Neuron (in vitro differentiated cells): ENCODE data around the gene SLC6A9.

Experiments
- H2AFZ ChIP-seq: one replicate; pipeline ENCODE4 v1.6.1; 2013; ENCODE audit warnings: low read depth, mild to moderate bottlenecking, inconsistent platforms, low read length, moderate library complexity
- H3K27me3 ChIP-seq: one replicate; pipeline ENCODE4 v1.6.1; 2013; ENCODE audit warnings: low read length; ENCODE audit not compliant: insufficient read depth
- H3K36me3 ChIP-seq: one replicate; pipeline ENCODE4 v1.6.1; 2013; ENCODE audit warnings: low read length; ENCODE audit not compliant: insufficient read depth
- H3K4me1 ChIP-seq: one replicate; pipeline ENCODE4 v1.6.1; 2013; ENCODE audit warnings: low read length; ENCODE audit not compliant: insufficient read depth
- H3K4me3 ChIP-seq: 2 replicates; pipeline ENCODE4 v1.5.1; 2013; ENCODE audit warnings: mild to moderate bottlenecking, low read length, moderate library complexity
- H3K9me3 ChIP-seq: one replicate; pipeline ENCODE4 v1.6.1; 2013; ENCODE audit warnings: low read length

Gene SLC6A9

DNA sequence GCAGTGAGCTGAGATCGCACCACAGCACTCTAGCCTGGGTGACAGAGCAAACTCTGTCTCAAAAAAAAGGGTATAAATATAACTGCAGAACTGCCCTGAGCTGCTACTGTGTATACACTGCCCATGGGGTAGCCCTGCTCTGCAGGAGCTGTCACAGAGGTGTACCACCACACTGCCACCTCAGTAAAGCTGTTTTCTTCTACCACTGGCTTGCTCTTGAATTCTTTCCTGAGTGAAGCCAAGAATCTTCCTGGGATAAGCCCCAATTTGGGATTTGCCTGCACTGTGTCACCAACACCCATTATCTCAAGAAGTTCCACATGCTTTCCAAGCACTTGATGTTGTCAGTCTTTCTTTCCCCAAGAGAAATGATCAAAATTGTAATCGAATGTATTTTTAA, 30.6 kb upstream of the SLC6A9 start:
- H3K27me3 ChIP-seq = peaks cover 6% of the 10 kb centered on the region
- no peaks in the 10 kb centered on the region for H3K36me3 ChIP-seq
- H2AFZ ChIP-seq = no peak overlapping the region

DNA sequence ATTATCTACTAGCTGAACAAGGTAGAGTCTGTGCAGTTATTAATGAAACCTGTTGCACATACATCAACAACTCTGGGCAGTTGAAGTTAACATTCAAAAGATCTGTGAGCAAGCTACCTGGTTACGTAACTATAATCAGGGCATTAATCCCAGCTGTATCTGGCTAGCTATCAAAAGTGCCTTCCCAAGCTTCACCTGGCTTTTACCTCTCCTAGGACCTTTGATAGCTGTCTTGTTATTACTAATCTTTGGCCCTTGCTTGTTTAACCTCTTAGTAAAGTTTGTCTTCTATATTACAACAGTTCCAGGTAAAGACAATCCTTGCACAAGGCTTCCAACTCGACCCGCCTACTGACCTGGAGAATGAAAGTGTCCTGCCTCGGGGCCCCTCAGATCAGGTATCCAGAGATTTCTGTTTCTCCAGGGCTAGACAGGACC, 29.6 kb upstream of the SLC6A9 start:
- H3K4me3 ChIP-seq = no peak overlapping the region
- no peaks in the 10 kb centered on the region for H3K4me1 ChIP-seq
- H3K36me3 ChIP-seq = no peaks in the 10 kb centered on the region
- H3K27me3 ChIP-seq = peaks cover 13% of the 10 kb centered on the region
- no peaks in the 10 kb centered on the region for H3K9me3 ChIP-seq
- H2AFZ ChIP-seq = no peak overlapping the region

More for the DNA sequence above, 30.6 kb upstream of the SLC6A9 start:
- no peak overlapping the region for H3K4me3 ChIP-seq
- H3K9me3 ChIP-seq = no peaks in the 10 kb centered on the region
- H3K4me1 ChIP-seq = no peaks in the 10 kb centered on the region

DNA sequence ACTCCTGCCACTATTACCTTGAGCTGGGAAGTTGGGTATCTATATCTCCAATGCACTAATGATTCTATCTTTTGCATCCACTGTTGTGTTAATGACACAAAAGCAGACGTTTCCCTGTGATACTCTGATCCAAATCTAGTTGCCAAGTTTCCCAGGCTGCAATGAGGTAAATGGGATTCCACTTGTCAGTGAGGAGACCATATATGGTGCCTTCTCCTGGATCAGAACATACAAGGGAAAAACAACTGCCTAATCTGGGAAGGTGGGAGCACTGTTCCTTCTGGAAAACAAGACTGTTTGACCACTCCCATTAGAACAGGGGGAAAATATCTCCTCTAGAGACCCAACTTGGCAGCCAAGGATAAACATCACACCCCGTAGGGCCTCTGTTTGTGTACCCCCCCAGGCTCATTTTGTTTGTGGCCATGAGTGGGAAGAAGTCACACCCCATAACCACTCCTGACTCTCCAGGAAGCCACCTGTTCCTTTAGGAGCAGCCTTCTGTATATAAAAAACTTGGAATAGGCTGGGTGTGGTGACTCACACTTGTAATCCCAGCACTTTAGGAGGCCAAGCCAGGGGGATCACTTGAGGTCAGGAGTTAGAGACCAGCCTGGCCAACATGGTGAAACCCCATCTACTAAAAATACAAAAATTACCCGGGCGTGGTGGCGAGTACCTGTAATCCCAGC, 28.5 kb upstream of the SLC6A9 start:
- Histone ChIP-seq H3K9me3 (no peaks in the 10 kb centered on the region), H3K27me3 (peaks cover 18% of the 10 kb centered on the region), H2AFZ (no peak overlapping the region), H3K4me3 (no peak overlapping the region), H3K4me1 (no peaks in the 10 kb centered on the region), H3K36me3 (no peaks in the 10 kb centered on the region)

- peaks cover 18% of the 10 kb centered on the region for H3K27me3 ChIP-seq
- no peaks in the 10 kb centered on the region for H3K36me3 ChIP-seq
- H2AFZ ChIP-seq = no peak overlapping the region
- H3K4me1 ChIP-seq = no peaks in the 10 kb centered on the region
- H3K9me3 ChIP-seq = no peaks in the 10 kb centered on the region
- H3K4me3 ChIP-seq = no peak overlapping the region
Measured at GRCh38 chr1:44059212-44059611, 27.9 kb upstream of the SLC6A9 start.

- Histone ChIP-seq H3K4me1 (no peaks in the 10 kb centered on the region), H2AFZ (no peak overlapping the region), H3K4me3 (no peak overlapping the region), H3K9me3 (no peaks in the 10 kb centered on the region), H3K36me3 (no peaks in the 10 kb centered on the region), H3K27me3 (peaks cover 18% of the 10 kb centered on the region)
Measured at GRCh38 chr1:44057293-44057692, 26.0 kb upstream of the SLC6A9 start.

DNA sequence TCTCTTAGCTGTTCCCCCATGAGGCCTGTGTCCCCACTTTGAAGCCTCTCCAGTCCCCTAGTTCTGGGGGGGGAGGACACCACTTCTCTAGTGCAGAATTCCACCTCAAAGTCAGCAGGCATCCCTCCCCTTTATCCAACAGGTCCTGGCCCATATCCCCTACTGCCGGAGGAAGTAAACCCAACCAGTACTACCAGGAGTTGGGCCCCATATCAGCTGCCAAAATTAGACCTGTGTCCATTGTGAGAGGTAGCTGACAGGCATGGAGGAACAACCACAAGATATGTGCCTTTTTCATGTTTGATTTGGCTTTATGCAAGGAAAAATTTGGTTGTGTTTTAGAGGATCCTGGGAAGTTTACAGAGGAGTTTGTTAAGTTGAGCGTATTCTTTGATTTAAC, 22.1 kb upstream of the SLC6A9 start:
- peaks cover 13% of the 10 kb centered on the region for H3K27me3 ChIP-seq
- no peak overlapping the region for H3K4me3 ChIP-seq
- H3K4me1 ChIP-seq = peaks cover under 1% of the 10 kb centered on the region
- no peak overlapping the region for H2AFZ ChIP-seq
- no peaks in the 10 kb centered on the region for H3K36me3 ChIP-seq
- no peaks in the 10 kb centered on the region for H3K9me3 ChIP-seq

DNA sequence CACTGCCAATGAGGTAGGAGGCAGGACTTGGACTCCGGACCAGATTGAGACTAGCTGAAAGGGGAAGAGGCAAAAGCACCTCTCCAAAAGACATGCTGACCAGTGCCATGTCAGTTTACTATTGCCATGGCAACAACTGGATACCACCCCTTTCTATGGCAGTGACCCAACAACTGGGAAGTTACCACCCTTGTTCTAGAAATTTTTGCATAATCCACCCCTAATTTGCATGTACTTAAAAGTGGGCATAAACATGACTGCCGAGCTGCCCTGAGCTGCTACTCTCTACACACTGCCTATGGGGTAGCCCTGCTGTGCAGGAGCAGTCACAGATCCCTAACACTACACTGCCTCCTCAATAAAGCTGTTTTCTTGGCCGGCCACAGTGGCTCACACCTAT, 19.0 kb upstream of the SLC6A9 start:
- no peaks in the 10 kb centered on the region for H3K36me3 ChIP-seq
- no peaks in the 10 kb centered on the region for H3K9me3 ChIP-seq
- H3K4me1 ChIP-seq = peaks cover 4% of the 10 kb centered on the region
- no peak overlapping the region for H3K4me3 ChIP-seq
- H2AFZ ChIP-seq = no peak overlapping the region
- peaks cover 2% of the 10 kb centered on the region for H3K27me3 ChIP-seq

DNA sequence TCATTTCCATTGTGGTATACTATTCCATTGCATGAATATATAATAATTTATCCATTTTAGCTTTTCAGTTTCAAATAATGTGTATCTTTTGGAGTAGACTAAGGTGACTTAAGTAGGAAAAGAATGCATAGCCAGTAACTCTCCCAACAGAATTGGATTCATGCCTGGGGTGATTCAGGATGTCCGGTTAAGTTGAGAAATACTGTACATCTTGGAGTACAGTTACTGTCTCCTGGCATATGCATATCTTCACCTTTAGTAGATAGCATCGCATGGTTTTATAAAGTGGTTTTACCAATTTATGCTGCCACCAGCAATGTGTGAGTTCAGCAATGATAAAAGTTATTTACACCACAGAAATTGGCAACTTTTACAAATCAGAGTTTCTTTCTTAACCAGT, 18.6 kb upstream of the SLC6A9 start:
- H3K27me3 ChIP-seq = peaks cover 2% of the 10 kb centered on the region
- H3K9me3 ChIP-seq = no peaks in the 10 kb centered on the region
- H3K4me1 ChIP-seq = peaks cover 4% of the 10 kb centered on the region
- no peak overlapping the region for H2AFZ ChIP-seq
- H3K4me3 ChIP-seq = no peak overlapping the region
- no peaks in the 10 kb centered on the region for H3K36me3 ChIP-seq

GRCh38 chr1:44048532-44049215, 17.4 kb upstream of the SLC6A9 start:
- Histone ChIP-seq H3K9me3 (no peaks in the 10 kb centered on the region), H3K4me3 (no peak overlapping the region), H3K36me3 (no peaks in the 10 kb centered on the region)

GRCh38 chr1:44047131-44047530, 15.9 kb upstream of the SLC6A9 start:
- Histone ChIP-seq H3K27me3 (peaks cover 8% of the 10 kb centered on the region), H3K9me3 (no peaks in the 10 kb centered on the region), H3K4me1 (peaks cover 4% of the 10 kb centered on the region), H3K36me3 (no peaks in the 10 kb centered on the region), H2AFZ (no peak overlapping the region), H3K4me3 (no peak overlapping the region)

More at GRCh38 chr1:44048532-44049215, 17.4 kb upstream of the SLC6A9 start:
- Histone ChIP-seq H2AFZ (no peak overlapping the region), H3K4me1 (peaks cover 4% of the 10 kb centered on the region), H3K27me3 (peaks cover 8% of the 10 kb centered on the region)

GRCh38 chr1:44045064-44045463, 13.8 kb upstream of the SLC6A9 start:
- no peaks in the 10 kb centered on the region for H3K9me3 ChIP-seq
- no peak overlapping the region for H3K4me3 ChIP-seq
- H2AFZ ChIP-seq = no peak overlapping the region
- H3K4me1 ChIP-seq = peaks cover 4% of the 10 kb centered on the region
- H3K36me3 ChIP-seq = no peaks in the 10 kb centered on the region
- peaks cover 6% of the 10 kb centered on the region for H3K27me3 ChIP-seq

DNA sequence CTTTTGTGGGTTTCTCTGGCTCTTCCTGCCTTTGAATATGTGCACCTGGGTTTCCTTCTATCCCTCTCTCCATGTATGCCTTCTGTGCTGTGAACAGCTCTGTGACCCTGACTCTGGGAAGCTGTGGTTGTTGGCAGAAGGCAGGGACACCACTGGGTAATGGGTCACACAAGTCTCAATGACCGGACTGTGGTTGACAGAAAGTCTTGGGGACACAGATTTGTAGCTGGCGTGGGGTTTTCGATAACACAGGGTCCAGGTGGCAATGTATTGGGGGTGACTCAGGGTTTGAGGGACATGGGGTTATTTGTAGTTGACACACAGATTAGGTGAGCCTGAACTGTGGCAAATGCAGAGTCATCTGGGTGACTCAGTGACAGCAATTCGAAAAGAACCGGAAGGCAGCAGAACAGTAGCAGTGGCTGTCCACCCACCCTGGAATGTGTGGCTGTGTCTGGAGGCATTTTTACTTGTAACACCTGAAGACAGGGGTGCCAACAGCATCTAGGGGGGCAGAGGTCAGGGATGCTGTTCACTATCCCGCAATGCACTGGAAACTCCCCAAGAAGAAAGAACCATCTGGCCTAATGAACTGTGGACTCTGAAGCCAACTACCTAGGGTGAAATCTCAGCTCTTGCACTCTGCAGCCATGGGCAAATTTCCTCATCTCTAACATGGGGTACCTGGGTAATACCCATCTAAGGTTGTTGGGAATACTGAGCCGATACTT, 13.0 kb upstream of the SLC6A9 start:
- H3K4me1 ChIP-seq = peaks cover 4% of the 10 kb centered on the region
- peaks cover 6% of the 10 kb centered on the region for H3K27me3 ChIP-seq
- no peak overlapping the region for H2AFZ ChIP-seq
- H3K9me3 ChIP-seq = no peaks in the 10 kb centered on the region
- no peak overlapping the region for H3K4me3 ChIP-seq
- no peaks in the 10 kb centered on the region for H3K36me3 ChIP-seq
